Measurements from ENCODE around the gene DMRTA1. TPM values are rescaled to one million over a fixed set of nuclear protein-coding genes. Genes with fewer than 3 reads are reported as not detected.
"Not testable (repeated sequence)": the region's sequence is repeated elsewhere in the genome, so short reads cannot be mapped to it uniquely, and the experiment has no call there.

Gene DMRTA1
- total and polyA plus RNA-seq, 2 donors from 2014 or later, result 2.3 to 2.6 TPM

- DNase-seq (no peak), FAIRE-seq (no peak)
- Histone ChIP-seq H3K4me1 (ENCODE audit: control insufficient read depth in 2 of 3, insufficient read depth in 2 of 3, low read depth in 1 of 3, low read length in 3 of 3) (no peaks in the 10 kb centered on the region), H3K9ac (ENCODE audit: low read length in 3 of 3) (no peak overlapping the region), H3K4me3 (ENCODE audit: low read length in 3 of 3) (no peak overlapping the region), H3K9me3 (ENCODE audit: control insufficient read depth in 2 of 3, insufficient read depth in 1 of 3, low read length in 3 of 3) (no peaks in the 10 kb centered on the region), H3K27me3 (ENCODE audit: control insufficient read depth, insufficient read depth, low read length) (no peaks in the 10 kb centered on the region), H3K36me3 (ENCODE audit: control insufficient read depth in 2 of 3, insufficient read depth in 3 of 3, low read length in 3 of 3) (no peaks in the 10 kb centered on the region), H3K27ac (ENCODE audit: low read depth in 2 of 2, low read length in 2 of 2) (no peak overlapping the region)
- TF ChIP-seq CTCF (IDR thresholded peaks at IDR 0.05; ENCODE audit: borderline replicate concordance, extremely low read depth, insufficient read depth), result no peak
- intact Hi-C loops (cut with DNase I), result no loop called here
Observed at GRCh38 chr9:22481566-22481965, 34.9 kb downstream of the DMRTA1 start.

- no peaks in the 10 kb centered on the region for H3K36me3 ChIP-seq (ENCODE audit: control insufficient read depth in 2 of 3, insufficient read depth in 3 of 3, low read length in 3 of 3)
- no peaks in the 10 kb centered on the region for H3K4me1 ChIP-seq (ENCODE audit: control insufficient read depth in 2 of 3, insufficient read depth in 2 of 3, low read depth in 1 of 3, low read length in 3 of 3)
- H3K9me3 ChIP-seq (ENCODE audit: control insufficient read depth in 2 of 3, insufficient read depth in 1 of 3, low read length in 3 of 3), result no peaks in the 10 kb centered on the region
- no peak for TF ChIP-seq CTCF (IDR thresholded peaks at IDR 0.05; ENCODE audit: borderline replicate concordance, extremely low read depth, insufficient read depth)
- no peak overlapping the region for H3K27ac ChIP-seq (ENCODE audit: low read depth in 2 of 2, low read length in 2 of 2)
- intact Hi-C loops (cut with DNase I), result no loop called here
- FAIRE-seq (no peak), DNase-seq (no peak)
- no peak overlapping the region for H3K4me3 ChIP-seq (ENCODE audit: low read length in 3 of 3)
- no peak overlapping the region for H3K9ac ChIP-seq (ENCODE audit: low read length in 3 of 3)
- no peaks in the 10 kb centered on the region for H3K27me3 ChIP-seq (ENCODE audit: control insufficient read depth, insufficient read depth, low read length)
Observed at GRCh38 chr9:22483528-22484070, 37.0 kb downstream of the DMRTA1 start.

GRCh38 chr9:22496197-22496596 is 49.6 kb downstream of the DMRTA1 start:
- H3K27ac ChIP-seq (ENCODE audit: low read depth in 2 of 2, low read length in 2 of 2); H3K9ac ChIP-seq (ENCODE audit: low read length in 3 of 3); H3K27me3 ChIP-seq (ENCODE audit: control insufficient read depth, insufficient read depth, low read length); H3K9me3 ChIP-seq (ENCODE audit: control insufficient read depth in 2 of 3, insufficient read depth in 1 of 3, low read length in 3 of 3); intact Hi-C loops (cut with DNase I); H3K4me3 ChIP-seq (ENCODE audit: low read length in 3 of 3); H3K36me3 ChIP-seq (ENCODE audit: control insufficient read depth in 2 of 3, insufficient read depth in 3 of 3, low read length in 3 of 3); DNase-seq; H3K4me1 ChIP-seq (ENCODE audit: control insufficient read depth in 2 of 3, insufficient read depth in 2 of 3, low read depth in 1 of 3, low read length in 3 of 3); FAIRE-seq: not testable (repeated sequence)

All from kidney (tissue), 14 donors.